B cell (primary cell): ENCODE measurements around the gene BLOC1S5. TPM values are rescaled to one million over a fixed set of nuclear protein-coding genes. Genes with fewer than 3 reads are reported as not detected.

Experiments
- ATAC-seq: fragments of 200-7000 bp; cut with Tn5 transposase; one replicate; pipeline ENCODE4 v1.10.0; 2021; ENCODE audit warnings: low read depth, mild to moderate bottlenecking, moderate number of reproducible peaks, moderate library complexity
- CTCF ChIA-PET: fragments of 350-600 bp; sonication (Branson Sonifier 250); formaldehyde crosslinking; loops from one replicate; lab custom pipeline; 2021; ENCODE audit warnings: antibody characterized with exemption, inconsistent platforms; lab: Charles Lee
- POLR2A ChIA-PET: fragments of 350-600 bp; sonication (Branson Sonifier 250); formaldehyde crosslinking; loops from one replicate; lab custom pipeline; 2021; ENCODE audit warnings: antibody characterized with exemption; lab: Charles Lee
- DNase-seq: peaks from one replicate; pipeline ENCODE4 v3.0.0; 2013
- H2AFZ ChIP-seq: 2 replicates; pipeline ENCODE4 v1.6.1; 2012; ENCODE audit warnings: mild to moderate bottlenecking, low read depth, low read length; ENCODE audit not compliant: insufficient read depth, poor library complexity, severe bottlenecking
- H3K27ac ChIP-seq, 2 donors: 1 replicate in 1 of 2; 2 replicates in 1 of 2; pipeline ENCODE4 v1.5.1; 2012 to 2013; ENCODE audit warnings: low read length in 2 of 2, mild to moderate bottlenecking in 2 of 2, moderate library complexity in 1 of 2
- H3K27me3 ChIP-seq, 4 experiments: fragments of 200-600 bp in 1 of 4; sonication (generic) in 1 of 4; replicated peaks in 1 of 4; 1 replicate in 2 of 4; 2 replicates in 2 of 4; pipeline versions ENCODE4 v1.6.1 to v1.7.0; 2013 to 2016; ENCODE audit warnings: low read length in 3 of 4, mild to moderate bottlenecking in 2 of 4, mixed read lengths in 1 of 4, moderate library complexity in 1 of 4; ENCODE audit not compliant: insufficient read depth in 4 of 4, control insufficient read depth in 3 of 4; ENCODE audit errors: control extremely low read depth in 1 of 4
- H3K36me3 ChIP-seq, 2 experiments: replicated peaks in 1 of 2; 1 replicate in 1 of 2; 2 replicates in 1 of 2; pipeline versions ENCODE4 v1.6.1 to v1.7.1; 2013; ENCODE audit warnings: low read length in 1 of 2; ENCODE audit not compliant: insufficient read depth in 2 of 2, control insufficient read depth in 1 of 2; ENCODE audit errors: control extremely low read depth in 1 of 2, extremely low read depth in 1 of 2
- H3K4me1 ChIP-seq, 2 donors: fragments of 200-600 bp in 1 of 2; sonication (generic) in 1 of 2; 1 replicate in 1 of 2; 2 replicates in 1 of 2; pipeline versions ENCODE4 v1.5.1 to v1.6.1; 2013 to 2017; ENCODE audit warnings: low read length in 2 of 2; ENCODE audit not compliant: control insufficient read depth in 2 of 2, insufficient read depth in 2 of 2
- H3K4me2 ChIP-seq: replicated peaks from 2 replicates; pipeline ENCODE3; 2012; ENCODE audit warnings: mild to moderate bottlenecking, low read depth, low read length; ENCODE audit not compliant: poor library complexity, severe bottlenecking
- H3K4me3 ChIP-seq, 5 experiments: fragments of 200-600 bp in 1 of 5; sonication (generic) in 1 of 5; 1 replicate in 3 of 5; 2 replicates in 2 of 5; pipeline versions ENCODE4 v1.5.1 to v1.7.0; 2011 to 2016; ENCODE audit warnings: low read length in 4 of 5, mild to moderate bottlenecking in 4 of 5, low read depth in 2 of 5, control low read depth in 1 of 5, moderate library complexity in 1 of 5; ENCODE audit not compliant: insufficient read depth in 1 of 5; ENCODE audit errors: control extremely low read depth in 1 of 5, extremely low read depth in 1 of 5
- H3K79me2 ChIP-seq: fragments of 200-600 bp; sonication (generic); one replicate; pipeline ENCODE4 v1.6.0; 2016; ENCODE audit warnings: low read length; ENCODE audit not compliant: control insufficient read depth, insufficient read depth
- H3K9ac ChIP-seq: fragments of 200-600 bp; sonication (generic); 2 replicates; pipeline ENCODE4 v1.6.1; 2017; ENCODE audit warnings: mild to moderate bottlenecking, low read length, moderate library complexity
- H3K9me3 ChIP-seq, 3 donors: one replicate each; pipeline versions ENCODE4 v1.6.1 to v1.7.1; 2013; ENCODE audit warnings: low read length in 2 of 3; ENCODE audit not compliant: control insufficient read depth in 2 of 3, insufficient read depth in 1 of 3; ENCODE audit errors: control extremely low read depth in 1 of 3
- H4K20me1 ChIP-seq: 2 replicates; pipeline ENCODE4 v1.6.0; 2012; ENCODE audit warnings: mild to moderate bottlenecking, low read length; ENCODE audit not compliant: insufficient read depth, control insufficient read depth, poor library complexity, severe bottlenecking
- H3K27ac Mint-ChIP-seq: one replicate; pipeline ENCODE4 v1.8.0; 2021; ENCODE audit warnings: mixed read lengths
- H3K27me3 Mint-ChIP-seq: one replicate; pipeline ENCODE4 v1.8.0; 2021; ENCODE audit warnings: mixed read lengths
- H3K4me1 Mint-ChIP-seq: one replicate; pipeline ENCODE4 v1.8.0; 2021; ENCODE audit warnings: mixed read lengths
- H3K4me3 Mint-ChIP-seq: one replicate; pipeline ENCODE4 v1.8.0; 2021; ENCODE audit warnings: mixed read lengths
- H3K9me3 Mint-ChIP-seq: one replicate; pipeline ENCODE4 v1.8.0; 2022; ENCODE audit warnings: mixed read lengths; ENCODE audit not compliant: insufficient read depth
- CTCF ChIP-seq: fragments of 200-600 bp; IDR thresholded peaks from one replicate; pipeline ENCODE4 v1.8.0; 2022; ENCODE audit warnings: antibody characterized with exemption, mild to moderate bottlenecking
- EZH2 ChIP-seq: IDR thresholded peaks from 2 replicates; pipeline ENCODE4 v1.6.1; 2012; ENCODE audit warnings: borderline replicate concordance, low read depth, mild to moderate bottlenecking, moderate library complexity, low read length; ENCODE audit not compliant: insufficient read depth, poor library complexity, severe bottlenecking
- WGBS: methylation state at CpG from one replicate; pipeline ENCODE4 v1.1.5; 2013; ENCODE audit warnings: missing lambda C conversion rate; ENCODE audit not compliant: insufficient coverage; 5-methylcytosine and 5-hydroxymethylcytosine counted together
- intact Hi-C: fragments of 100-400 bp; cut with micrococcal nuclease; formaldehyde crosslinking; loops from one replicate; pipeline ENCODE4 v1.10.0; 2022
- polyA plus RNA-seq: library from polyadenylated mRNA; depleted of rRNA; stranded (reverse); fragments of >200 nt; gene quantifications from 2 replicates; pipeline ENCODE4 v1.2.3, GENCODE V29; 2012
- total RNA-seq, 2 donors: library from RNA; stranded (reverse); fragments of 120-200 nt in 1 of 2; gene quantifications; 1 replicate in 1 of 2; 2 replicates in 1 of 2; pipeline versions ENCODE4 v1.2.3 to v1.2.4, GENCODE V29; 2013 to 2022

The BLOC1S5 gene
- total and polyA plus RNA-seq, 2 donors (not counting 1 experiment from before 2014, with no cell fraction given), result 5.2 to 18.8 TPM

DNA sequence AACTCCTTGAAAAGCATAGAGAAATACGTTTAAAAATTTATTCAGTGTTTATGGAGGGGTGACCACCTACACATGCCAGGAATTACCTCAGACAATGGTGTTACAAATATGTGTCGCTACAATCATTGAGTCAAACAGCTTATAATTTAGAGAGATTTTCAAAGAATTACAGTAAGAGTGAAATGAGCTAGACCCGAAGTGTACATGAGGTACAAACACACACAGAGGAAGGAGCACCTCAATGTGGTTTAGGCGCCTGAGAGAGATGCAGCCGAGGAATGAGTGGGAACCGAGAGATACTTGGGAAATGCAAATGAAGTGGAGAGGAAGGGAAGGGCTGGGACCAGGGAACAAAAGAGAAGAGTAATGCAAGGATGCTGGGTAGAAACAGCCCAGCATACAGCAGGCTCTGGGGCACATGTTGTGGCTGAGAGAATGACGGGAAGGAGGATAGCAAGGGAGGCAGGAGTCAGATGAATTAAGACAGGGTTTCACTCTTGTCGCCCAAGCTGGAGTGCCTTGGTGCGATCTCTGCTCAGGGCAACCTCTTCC, 22.6 kb upstream of the BLOC1S5 start:
- Mint-ChIP-seq H3K9me3 (peaks cover 10% of the 10 kb centered on the region), H3K4me1 (no peaks in the 10 kb centered on the region), H3K27me3 (no peaks in the 10 kb centered on the region), H3K4me3 (no peak overlapping the region), H3K27ac (no peak overlapping the region)
- no peak for TF ChIP-seq CTCF
- TF ChIP-seq EZH2, result no peak
- H3K9ac ChIP-seq, result no peak overlapping the region
- ATAC-seq (no peak), DNase-seq (no peak)
- ChIA-PET POLR2A (no interaction called here), CTCF (no interaction called here)
- H3K4me1 ChIP-seq, result no peaks in the 10 kb centered on the region
- intact Hi-C loops, result no loop called here
- H3K79me2 ChIP-seq, result peaks cover 7% of the 10 kb centered on the region
- no peak overlapping the region for H3K27ac ChIP-seq
- peaks cover 11 to 52% of the 10 kb centered on the region in 2 experiments for H3K36me3 ChIP-seq
- no peak overlapping the region for H3K4me3 ChIP-seq
- H4K20me1 ChIP-seq, result no peaks in the 10 kb centered on the region
- 91% methylated on average over 7 of the region's 9 CpGs for WGBS
- H3K4me2 ChIP-seq, result no peak overlapping the region
- no peaks in the 10 kb centered on the region for H3K27me3 ChIP-seq
- H2AFZ ChIP-seq, result no peak overlapping the region
- peaks cover 0 to 5% (median 3%) of the 10 kb centered on the region in 3 donors for H3K9me3 ChIP-seq

GRCh38 chr6:8085053-8085511, 20.9 kb upstream of the BLOC1S5 start:
- ChIA-PET CTCF (interaction anchor here (0.6 kb wide), 1 partner anchor 16 kb away, joined by 3 read pairs; no protein-coding TSS in a partner anchor), POLR2A (no interaction called here)
- H3K27me3 ChIP-seq, result no peaks in the 10 kb centered on the region
- no peaks in the 10 kb centered on the region for H3K4me1 Mint-ChIP-seq
- DNase-seq (no peak), ATAC-seq (no peak)
- peaks cover 5% of the 10 kb centered on the region for H3K9me3 Mint-ChIP-seq
- H3K4me3 Mint-ChIP-seq, result no peak overlapping the region
- no peak overlapping the region for H3K4me3 ChIP-seq
- H4K20me1 ChIP-seq, result no peaks in the 10 kb centered on the region
- WGBS, result 100% methylated on average over 1 of the region's 2 CpGs
- H3K27ac Mint-ChIP-seq, result no peak overlapping the region
- H3K27me3 Mint-ChIP-seq, result no peaks in the 10 kb centered on the region
- H3K9me3 ChIP-seq, result peaks cover 0 to 5% (median 0%) of the 10 kb centered on the region in 3 donors
- no peak overlapping the region for H3K27ac ChIP-seq
- intact Hi-C loops, result no loop called here
- H3K4me1 ChIP-seq, result no peaks in the 10 kb centered on the region
- H3K9ac ChIP-seq, result no peak overlapping the region
- H3K4me2 ChIP-seq, result no peak overlapping the region
- no peak overlapping the region for H2AFZ ChIP-seq
- peaks cover 5% of the 10 kb centered on the region for H3K79me2 ChIP-seq
- TF ChIP-seq CTCF, result no peak
- TF ChIP-seq EZH2, result no peak
- peaks cover 11 to 50% of the 10 kb centered on the region in 2 experiments for H3K36me3 ChIP-seq
